Coronary artery (tissue), 2 donors: ENCODE measurements around the gene GSTM5.
"Not testable (repeated sequence)": the region's sequence is repeated elsewhere in the genome, so short reads cannot be mapped to it uniquely, and the experiment has no call there.

Experiments
- DNase-seq: peaks from one replicate; pipeline ENCODE4 v3.0.0-alpha.2; 2017; ENCODE audit warnings: low spot score
- H3K27ac ChIP-seq, 2 donors: fragments of 200-600 bp; sonication (generic); one replicate each; pipeline ENCODE4 v1.5.1; 2016 to 2019
- H3K4me3 ChIP-seq: fragments of 200-600 bp; sonication (generic); 2 replicates; pipeline ENCODE4 v1.5.1; 2016; ENCODE audit warnings: mild to moderate bottlenecking, moderate library complexity
- TF ChIP-seq, protein P1 (sequence below): fragments of 200-600 bp; sonication (generic); IDR thresholded peaks from one replicate; pipeline ENCODE4 v1.5.1; 2019; ENCODE audit warnings: antibody characterized with exemption

GSTM5 gene

DNA sequence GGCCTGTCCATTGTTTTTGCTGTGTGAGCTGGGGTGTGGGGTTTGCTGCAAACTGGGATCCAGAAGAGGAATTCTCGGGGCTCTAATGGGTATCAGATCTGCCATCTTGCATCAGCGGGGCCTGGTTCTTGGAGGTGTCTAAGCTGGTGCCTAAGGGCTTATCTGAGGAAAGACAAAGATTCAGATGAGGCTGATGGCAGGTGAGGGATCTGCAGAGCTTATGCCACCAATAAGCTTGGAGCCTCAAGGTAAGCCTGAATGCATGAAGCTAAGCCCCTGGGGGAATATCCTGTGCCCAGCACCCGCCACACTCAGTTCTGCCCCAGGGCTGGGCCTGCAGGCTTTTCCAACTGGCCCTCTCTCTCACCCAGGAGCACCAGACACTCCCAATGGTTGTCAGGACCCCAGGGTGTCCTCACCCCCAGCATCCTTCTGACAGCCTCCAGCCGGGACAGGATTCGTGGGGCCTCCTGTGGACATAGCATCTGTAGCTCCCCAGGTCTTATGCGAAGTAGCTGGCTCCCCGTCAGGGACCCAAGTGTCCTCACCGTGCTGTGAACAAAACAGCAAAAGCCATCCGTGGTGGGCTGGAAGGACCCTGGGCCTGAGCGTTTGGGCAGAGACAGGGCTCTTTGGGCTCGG lies 38.3 kb downstream of the GSTM5 start:
- H3K27ac ChIP-seq = no peak overlapping the region
- TF ChIP-seq, protein P1, sequence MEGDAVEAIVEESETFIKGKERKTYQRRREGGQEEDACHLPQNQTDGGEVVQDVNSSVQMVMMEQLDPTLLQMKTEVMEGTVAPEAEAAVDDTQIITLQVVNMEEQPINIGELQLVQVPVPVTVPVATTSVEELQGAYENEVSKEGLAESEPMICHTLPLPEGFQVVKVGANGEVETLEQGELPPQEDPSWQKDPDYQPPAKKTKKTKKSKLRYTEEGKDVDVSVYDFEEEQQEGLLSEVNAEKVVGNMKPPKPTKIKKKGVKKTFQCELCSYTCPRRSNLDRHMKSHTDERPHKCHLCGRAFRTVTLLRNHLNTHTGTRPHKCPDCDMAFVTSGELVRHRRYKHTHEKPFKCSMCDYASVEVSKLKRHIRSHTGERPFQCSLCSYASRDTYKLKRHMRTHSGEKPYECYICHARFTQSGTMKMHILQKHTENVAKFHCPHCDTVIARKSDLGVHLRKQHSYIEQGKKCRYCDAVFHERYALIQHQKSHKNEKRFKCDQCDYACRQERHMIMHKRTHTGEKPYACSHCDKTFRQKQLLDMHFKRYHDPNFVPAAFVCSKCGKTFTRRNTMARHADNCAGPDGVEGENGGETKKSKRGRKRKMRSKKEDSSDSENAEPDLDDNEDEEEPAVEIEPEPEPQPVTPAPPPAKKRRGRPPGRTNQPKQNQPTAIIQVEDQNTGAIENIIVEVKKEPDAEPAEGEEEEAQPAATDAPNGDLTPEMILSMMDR = no peak
- H3K4me3 ChIP-seq = no peak overlapping the region
- DNase-seq = peak; percentile 57

DNA sequence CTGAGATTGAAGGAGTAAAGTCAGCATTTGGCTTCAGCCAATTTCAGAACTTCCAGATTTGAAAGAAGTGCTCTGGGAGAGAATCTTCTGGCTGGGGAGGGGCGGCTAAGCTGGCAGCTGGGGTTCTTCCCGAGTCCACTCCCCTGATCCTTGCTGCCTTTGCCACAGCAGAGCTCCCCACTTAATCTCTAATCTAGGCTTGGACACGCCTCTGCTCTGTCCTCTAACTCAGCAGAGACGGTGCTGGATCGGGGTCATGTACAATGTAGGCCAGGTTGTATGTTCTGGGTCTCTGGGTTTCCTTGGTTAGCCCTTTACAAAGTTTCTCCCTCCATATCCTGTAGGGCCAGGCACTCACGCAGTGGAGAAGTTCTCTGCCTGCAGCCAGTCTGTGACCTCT lies 38.9 kb downstream of the GSTM5 start:
- peak; percentile 55 for DNase-seq
- no peak overlapping the region for H3K27ac ChIP-seq
- TF ChIP-seq, protein P1 = no peak
- no peak overlapping the region for H3K4me3 ChIP-seq

DNA sequence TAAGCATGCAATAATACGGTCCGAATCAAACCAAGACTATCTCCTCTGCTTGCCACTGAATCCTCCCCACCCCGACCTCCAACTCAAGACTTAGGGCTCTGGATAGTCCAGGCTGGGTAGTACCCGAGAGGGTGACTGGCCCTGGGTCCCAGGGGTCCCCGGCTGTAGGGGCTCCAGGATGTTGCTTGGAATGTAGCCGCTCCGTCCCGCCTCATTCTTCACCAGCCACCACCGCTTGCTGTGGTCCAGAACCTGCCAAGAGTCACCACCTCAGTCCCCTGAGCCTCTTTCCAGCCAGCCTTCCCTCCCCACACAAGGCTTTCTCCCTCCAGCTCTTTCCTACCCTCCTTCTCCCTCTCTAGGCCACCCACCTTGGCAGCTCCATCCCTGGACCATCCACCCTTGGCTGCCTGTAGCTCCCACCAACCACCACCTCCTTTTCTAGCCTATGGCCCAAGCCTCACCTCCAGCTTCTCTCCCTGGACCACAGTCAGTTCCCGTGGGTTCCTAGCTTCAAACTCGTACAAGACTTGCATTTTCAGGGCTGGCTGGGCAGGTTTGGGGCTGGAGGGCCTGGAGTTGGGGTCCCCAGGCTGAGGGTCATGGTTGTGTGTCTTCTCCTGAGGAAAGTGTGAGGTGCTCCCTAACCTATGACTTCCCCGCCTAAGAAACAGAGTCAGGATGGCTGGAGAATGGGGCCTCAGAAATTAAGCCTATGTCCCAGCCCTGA lies 39.6 kb downstream of the GSTM5 start:
- DNase-seq = peak; percentile 67
- Histone ChIP-seq H3K4me3 (no peak overlapping the region), H3K27ac (no peak overlapping the region)
- TF ChIP-seq, protein P1 = no peak

DNA sequence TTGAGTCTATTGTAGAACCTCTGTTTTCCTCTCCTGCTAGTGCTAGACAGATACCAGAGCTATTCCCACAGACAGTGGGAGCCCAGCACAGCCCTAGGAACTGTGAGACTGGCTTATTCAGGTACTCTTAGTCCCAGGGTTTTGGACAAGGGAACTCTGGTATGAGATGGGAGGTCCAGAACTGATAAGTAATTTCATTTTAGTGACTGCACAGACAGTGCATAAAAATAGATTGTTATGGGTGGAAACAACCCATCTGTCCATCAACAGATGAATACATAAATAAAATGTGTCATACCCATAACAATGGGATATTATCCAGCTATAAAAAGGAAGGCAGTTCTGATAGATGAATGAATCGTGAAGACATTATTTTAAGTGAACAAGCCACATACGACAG lies 42.7 kb downstream of the GSTM5 start:
- Histone ChIP-seq H3K4me3 (no peak overlapping the region), H3K27ac (no peak overlapping the region)
- TF ChIP-seq, protein P1 = no peak
- no peak for DNase-seq

DNA sequence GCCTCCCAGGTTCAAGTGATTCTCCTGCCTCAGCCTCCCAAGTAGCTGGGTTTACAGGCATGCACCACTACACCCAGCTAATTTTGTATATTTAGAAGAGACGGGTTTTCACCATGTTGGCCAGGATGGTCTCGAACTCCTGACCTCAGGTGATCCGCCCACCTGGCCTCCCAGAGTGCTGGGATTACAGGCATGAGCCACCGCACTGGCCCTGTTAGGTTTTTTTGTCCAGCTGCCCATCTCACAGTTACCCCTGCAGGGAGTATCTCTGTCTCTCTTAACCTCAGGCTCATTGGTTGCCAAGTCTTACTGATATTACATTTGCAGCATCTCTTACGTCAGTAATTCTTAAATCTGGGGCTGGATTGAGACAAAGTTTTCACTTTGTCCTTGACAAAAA lies 44.3 kb downstream of the GSTM5 start:
- not testable (repeated sequence) for H3K4me3 ChIP-seq, DNase-seq, H3K27ac ChIP-seq

DNA sequence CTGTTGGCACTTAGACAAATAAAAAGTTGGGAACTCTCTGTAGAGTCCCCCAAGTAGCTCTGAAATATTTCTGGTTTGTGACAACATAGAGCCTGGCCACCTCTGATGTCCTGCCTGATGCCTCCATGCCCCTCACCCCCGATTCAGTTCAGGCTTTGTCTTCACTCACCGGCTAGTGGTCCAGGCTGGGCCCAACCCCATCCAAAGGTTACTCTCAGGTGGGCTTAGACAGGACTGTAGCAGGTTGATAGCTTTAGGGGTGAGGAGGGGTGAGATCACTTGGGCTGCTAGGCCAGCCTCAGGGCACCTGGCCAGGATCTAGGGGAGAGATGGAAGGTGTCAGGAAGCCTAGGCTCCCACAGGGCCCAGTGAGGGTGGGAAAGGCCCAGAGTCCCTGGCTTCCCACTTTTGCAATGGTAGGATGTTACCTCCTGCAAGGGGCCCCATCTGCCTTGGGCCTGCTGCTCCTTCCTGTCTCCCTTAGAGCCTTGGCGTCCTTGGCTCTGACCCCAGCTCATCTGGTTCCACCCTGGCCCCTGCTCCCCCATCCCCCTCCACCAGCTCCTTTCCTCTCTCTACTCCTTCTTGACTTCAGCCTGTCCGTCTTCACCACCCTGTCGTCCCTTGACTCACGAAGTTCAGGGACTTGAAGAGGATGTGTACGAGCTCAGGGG lies 44.9 kb downstream of the GSTM5 start:
- Histone ChIP-seq H3K4me3 (no peak overlapping the region), H3K27ac (no peak overlapping the region)
- TF ChIP-seq, protein P1 = no peak
- DNase-seq = peak; percentile 67

DNA sequence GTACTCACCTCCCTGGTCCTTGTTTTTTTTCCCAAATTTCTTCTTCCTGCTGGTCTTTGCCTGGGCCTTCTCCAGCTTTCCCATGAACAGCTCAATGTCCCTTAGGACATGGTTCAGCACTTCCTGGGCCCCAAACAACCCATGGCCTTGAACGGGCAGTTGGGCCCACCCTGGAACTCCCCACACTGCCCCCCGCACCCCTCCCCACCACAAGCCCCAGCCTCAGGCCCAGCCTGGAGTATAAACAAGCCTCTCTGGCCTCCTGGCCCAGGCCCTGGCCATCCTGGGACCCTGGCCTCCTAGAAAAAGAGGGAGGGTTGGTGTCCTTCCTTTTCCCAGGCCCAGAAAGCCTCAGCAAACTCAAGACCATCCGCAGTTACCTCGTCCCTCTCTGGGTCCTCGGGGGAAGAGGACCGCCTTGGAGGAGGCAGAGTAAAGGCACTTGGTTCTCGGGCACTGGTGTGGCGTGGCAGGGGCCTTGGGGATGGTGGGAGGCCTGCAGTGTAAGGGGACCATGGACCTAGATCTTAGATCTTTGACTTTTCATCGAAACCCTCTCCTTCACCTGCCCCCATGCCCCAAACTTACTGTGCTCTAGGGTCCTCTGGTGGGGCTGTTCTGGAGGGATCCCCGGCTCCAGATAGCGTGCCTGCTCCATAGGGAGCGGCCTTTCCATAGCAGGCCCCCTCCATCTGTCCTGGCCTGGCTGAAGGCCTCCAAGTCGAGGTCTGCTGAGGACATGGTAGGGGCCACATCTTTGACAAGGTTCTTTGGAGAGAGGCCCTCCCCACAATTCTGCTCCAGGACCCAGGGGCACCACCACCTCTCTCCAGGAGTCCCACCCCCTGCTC lies 46.1 kb downstream of the GSTM5 start:
- Histone ChIP-seq H3K4me3 (no peak overlapping the region), H3K27ac (no peak overlapping the region)
- DNase-seq = peak; percentile 55
- TF ChIP-seq, protein P1 = no peak
